Brain pericyte (primary cell): ENCODE data around the gene TP53BP2.
"Not testable (repeated sequence)": the region's sequence is repeated elsewhere in the genome, so short reads cannot be mapped to it uniquely, and the experiment has no call there.

Experiments used
- DNase-seq: peaks from one replicate; pipeline ENCODE4 v3.0.0-alpha.2; 2012; ENCODE audit warnings: low read depth, low spot score

Gene TP53BP2

GRCh38 chr1:223845810-223846682, at the start of gene TP53BP2:
TSS of gene TP53BP2 (minus strand) at chr1:223845947. CDS start at chr1:223845680, 267 bp downstream.
- peak; percentile 60 for DNase-seq

- not testable (repeated sequence) for DNase-seq
These were observed 44.7 kb upstream of the TP53BP2 start for GRCh38 chr1:223890494-223890893.

GRCh38 chr1:223889319-223889718, 43.6 kb upstream of the TP53BP2 start:
- DNase-seq = not testable (repeated sequence)

GRCh38 chr1:223887747-223888418, 42.1 kb upstream of the TP53BP2 start:
- DNase-seq = peak; percentile 44

- DNase-seq = no peak
These were observed 40.8 kb upstream of the TP53BP2 start for GRCh38 chr1:223886516-223886921.

GRCh38 chr1:223885614-223886013, 39.9 kb upstream of the TP53BP2 start:
- no peak for DNase-seq

GRCh38 chr1:223878598-223879325, 33.0 kb upstream of the TP53BP2 start:
- no peak for DNase-seq

- DNase-seq = no peak
These were observed 32.1 kb upstream of the TP53BP2 start for GRCh38 chr1:223877804-223878203.

- DNase-seq = no peak
These were observed 30.8 kb upstream of the TP53BP2 start for GRCh38 chr1:223876590-223876989.

- no peak for DNase-seq
These were observed 27.3 kb upstream of the TP53BP2 start for GRCh38 chr1:223873044-223873443.

- no peak for DNase-seq
These were observed 26.7 kb upstream of the TP53BP2 start for GRCh38 chr1:223872308-223872901.

GRCh38 chr1:223870617-223871574, 25.1 kb upstream of the TP53BP2 start:
- DNase-seq = no peak

GRCh38 chr1:223864599-223865368, 19.0 kb upstream of the TP53BP2 start:
- DNase-seq = not testable (repeated sequence)

- DNase-seq = no peak
These were observed 18.3 kb upstream of the TP53BP2 start for GRCh38 chr1:223864084-223864483.

GRCh38 chr1:223861904-223862303, 16.2 kb upstream of the TP53BP2 start:
- DNase-seq = no peak

- DNase-seq = no peak
These were observed 14.4 kb upstream of the TP53BP2 start for GRCh38 chr1:223860051-223860622.

- DNase-seq = no peak
These were observed 13.3 kb upstream of the TP53BP2 start for GRCh38 chr1:223859058-223859457.

- no peak for DNase-seq
These were observed 10.6 kb upstream of the TP53BP2 start for GRCh38 chr1:223856386-223856785.

GRCh38 chr1:223853748-223854147, 8.0 kb upstream of the TP53BP2 start:
- no peak for DNase-seq
